Prostate gland (tissue), 2 donors: ENCODE data around the gene NDFIP1. TPM values are rescaled to one million over a fixed set of nuclear protein-coding genes. Genes with fewer than 3 reads are reported as not detected.

ENCODE experiments used
- DNase-seq: peaks from one replicate; pipeline ENCODE4 v3.0.0-alpha.2; 2019; ENCODE audit warnings: low spot score
- H3K27ac ChIP-seq, 2 donors: fragments of 200-600 bp; sonication (generic); 2 replicates each; pipeline ENCODE4 v1.5.1; 2017 to 2019
- H3K27me3 ChIP-seq: fragments of 200-600 bp; sonication (generic); replicated peaks from 2 replicates; pipeline ENCODE4 v1.5.1; 2019; ENCODE audit not compliant: insufficient read depth
- H3K36me3 ChIP-seq, 2 donors: fragments of 200-600 bp; sonication (generic); 1 replicate in 1 of 2; 2 replicates in 1 of 2; pipeline versions ENCODE4 v1.5.1 to v1.8.1; 2017 to 2019
- H3K4me1 ChIP-seq: fragments of 200-600 bp; sonication (generic); replicated peaks from 2 replicates; pipeline ENCODE4 v1.5.1; 2019
- H3K4me3 ChIP-seq, 2 donors: fragments of 200-600 bp; sonication (generic); 2 replicates each; pipeline ENCODE4 v1.5.1; 2017 to 2019
- H3K9me3 ChIP-seq: fragments of 200-600 bp; sonication (generic); 2 replicates; pipeline ENCODE4 v1.5.1; 2017
- POLR2A ChIP-seq: fragments of 450-650 bp; IDR thresholded peaks from one replicate; pipeline ENCODE4 v1.6.1; 2016; ENCODE audit warnings: antibody characterized with exemption, mild to moderate bottlenecking
- POLR2AphosphoS5 ChIP-seq: sonication (generic); formaldehyde crosslinking; IDR thresholded peaks from one replicate; pipeline ENCODE4 v1.6.1; 2017; ENCODE audit warnings: antibody characterized with exemption
- WGBS: methylation state at CpG from one replicate; pipeline ENCODE4 v1.1.5; 2018; 5-methylcytosine and 5-hydroxymethylcytosine counted together
- intact Hi-C: fragments of 100-400 bp; cut with DNase I; formaldehyde crosslinking; loops from one replicate; pipeline ENCODE4 v1.14.2; 2022
- total RNA-seq, 2 donors: library from RNA; depleted of rRNA; stranded (reverse); fragments of >200 nt; gene quantifications; one replicate each; pipeline ENCODE4 v1.1.0, GENCODE V29; 2016
- TF ChIP-seq, protein P1 (sequence below), 4 experiments: fragments of 200-600 bp in 2 of 4; fragments of 450-650 bp in 2 of 4; sonication (generic) in 2 of 4; IDR thresholded peaks; 1 replicate in 3 of 4; 2 replicates in 1 of 4; pipeline ENCODE4 v1.5.1; 2016 to 2019; ENCODE audit warnings: antibody characterized with exemption in 4 of 4, mild to moderate bottlenecking in 2 of 4, moderate library complexity in 2 of 4

Gene NDFIP1
- total RNA-seq, 2 donors from 2014 or later, result 134 to 234 TPM

DNA sequence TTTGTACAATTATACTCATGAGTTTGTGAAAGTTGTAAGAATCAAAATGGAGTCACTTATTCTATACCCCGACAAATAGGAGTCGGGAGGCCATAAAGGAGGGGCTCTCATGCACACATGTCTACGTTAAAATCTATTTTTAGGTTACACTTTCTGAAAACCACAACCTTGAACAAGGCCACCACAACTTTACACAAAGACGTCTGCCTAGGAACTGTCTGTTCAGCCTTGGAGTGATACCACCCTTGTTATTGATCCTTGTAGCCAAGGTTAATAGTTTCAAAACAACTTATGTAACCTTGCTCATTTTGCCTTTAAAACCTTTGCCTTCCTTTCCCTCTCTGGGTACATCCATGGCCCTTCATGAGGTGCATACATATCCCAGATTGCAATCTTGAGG lies 4.1 kb upstream of the NDFIP1 start:
- Histone ChIP-seq H3K27ac (no peak overlapping the region), H3K4me3 (no peak overlapping the region), H3K36me3 (no peaks in the 10 kb centered on the region), H3K4me1 (no peaks in the 10 kb centered on the region), H3K9me3 (no peaks in the 10 kb centered on the region), H3K27me3 (no peaks in the 10 kb centered on the region)
- TF ChIP-seq, protein P1, sequence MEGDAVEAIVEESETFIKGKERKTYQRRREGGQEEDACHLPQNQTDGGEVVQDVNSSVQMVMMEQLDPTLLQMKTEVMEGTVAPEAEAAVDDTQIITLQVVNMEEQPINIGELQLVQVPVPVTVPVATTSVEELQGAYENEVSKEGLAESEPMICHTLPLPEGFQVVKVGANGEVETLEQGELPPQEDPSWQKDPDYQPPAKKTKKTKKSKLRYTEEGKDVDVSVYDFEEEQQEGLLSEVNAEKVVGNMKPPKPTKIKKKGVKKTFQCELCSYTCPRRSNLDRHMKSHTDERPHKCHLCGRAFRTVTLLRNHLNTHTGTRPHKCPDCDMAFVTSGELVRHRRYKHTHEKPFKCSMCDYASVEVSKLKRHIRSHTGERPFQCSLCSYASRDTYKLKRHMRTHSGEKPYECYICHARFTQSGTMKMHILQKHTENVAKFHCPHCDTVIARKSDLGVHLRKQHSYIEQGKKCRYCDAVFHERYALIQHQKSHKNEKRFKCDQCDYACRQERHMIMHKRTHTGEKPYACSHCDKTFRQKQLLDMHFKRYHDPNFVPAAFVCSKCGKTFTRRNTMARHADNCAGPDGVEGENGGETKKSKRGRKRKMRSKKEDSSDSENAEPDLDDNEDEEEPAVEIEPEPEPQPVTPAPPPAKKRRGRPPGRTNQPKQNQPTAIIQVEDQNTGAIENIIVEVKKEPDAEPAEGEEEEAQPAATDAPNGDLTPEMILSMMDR (IDR thresholded peaks at IDR 0.05), result no peak
- TF ChIP-seq POLR2A, result no peak
- TF ChIP-seq POLR2AphosphoS5, result no peak
- DNase-seq, result no peak
- 72% methylated on average over 4 of the region's 4 CpGs for WGBS
- intact Hi-C loops, result no loop called here

DNA sequence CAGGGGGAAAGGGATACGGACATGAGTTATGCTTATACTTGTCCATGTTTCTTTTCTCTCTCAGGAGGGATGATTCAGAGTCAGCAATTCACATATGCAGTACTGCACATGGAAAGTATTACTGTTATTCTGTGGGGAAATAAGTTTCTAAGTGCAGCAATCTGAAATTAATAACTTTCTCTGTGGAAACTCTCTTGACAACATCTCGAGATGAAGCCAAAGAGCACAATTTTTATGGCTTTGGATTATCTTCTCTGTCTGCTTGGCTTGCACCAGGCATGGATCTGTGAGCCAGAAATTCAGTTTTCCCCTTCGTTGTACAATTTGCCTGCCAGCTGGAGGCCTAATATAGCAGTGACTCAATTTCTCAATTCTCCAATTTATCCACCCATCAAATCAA lies 2.5 kb upstream of the NDFIP1 start:
- 39% methylated on average over 3 of the region's 3 CpGs for WGBS
- TF ChIP-seq POLR2AphosphoS5 (no peak), POLR2A (no peak)
- TF ChIP-seq, protein P1 (IDR thresholded peaks at IDR 0.05), result no peak
- no peak overlapping the region for H3K27ac ChIP-seq
- intact Hi-C loops, result loop anchor here (5.0 kb wide), 1 partner anchor 94 kb away; the partner anchor contains the start of gene GNPDA1
- no peaks in the 10 kb centered on the region for H3K9me3 ChIP-seq
- H3K4me3 ChIP-seq, result no peak overlapping the region
- no peak for DNase-seq
- H3K27me3 ChIP-seq, result no peaks in the 10 kb centered on the region
- no peaks in the 10 kb centered on the region for H3K36me3 ChIP-seq
- no peaks in the 10 kb centered on the region for H3K4me1 ChIP-seq

DNA sequence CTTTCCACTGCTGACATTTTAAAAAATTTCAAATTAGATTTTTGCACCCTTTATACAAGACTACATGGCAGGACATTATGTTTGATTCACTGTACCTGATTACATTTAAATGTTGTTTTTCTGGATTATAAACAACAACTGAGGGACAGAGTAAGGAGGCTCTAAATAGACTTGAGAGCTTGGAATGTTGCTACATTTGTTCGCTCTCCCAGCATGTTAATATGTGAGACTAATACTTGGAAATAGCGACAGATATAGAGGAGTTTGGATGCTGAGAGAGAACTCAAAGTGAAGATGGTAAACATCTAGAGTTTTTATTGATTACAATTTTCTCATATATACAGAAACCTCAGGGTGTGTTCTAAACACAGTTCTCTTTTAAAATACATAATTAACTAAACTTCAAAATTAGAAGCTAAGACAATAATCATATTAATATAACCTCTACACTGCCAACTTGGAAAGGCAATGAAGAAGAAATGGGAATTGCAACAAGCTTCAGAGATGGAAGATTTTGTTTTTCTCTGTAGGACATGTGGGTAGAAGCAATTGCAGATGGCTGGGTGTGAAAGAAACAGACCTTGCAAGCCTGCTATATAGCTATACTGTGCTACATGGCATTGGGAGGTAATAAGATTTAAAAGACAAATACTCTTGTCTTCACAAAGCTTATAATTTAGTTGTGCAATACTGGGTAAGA lies 1.4 kb upstream of the NDFIP1 start:
- Histone ChIP-seq H3K36me3 (no peaks in the 10 kb centered on the region), H3K27ac (no peak overlapping the region), H3K9me3 (no peaks in the 10 kb centered on the region), H3K4me3 (no peak overlapping the region), H3K27me3 (no peaks in the 10 kb centered on the region), H3K4me1 (no peaks in the 10 kb centered on the region)
- TF ChIP-seq, protein P1 (IDR thresholded peaks at IDR 0.05), result no peak
- TF ChIP-seq POLR2A (no peak), POLR2AphosphoS5 (no peak)
- DNase-seq, result no peak
- 97% methylated on average over 2 of the region's 2 CpGs for WGBS
- intact Hi-C loops, result loop anchor here (5.0 kb wide), 1 partner anchor 95 kb away; the partner anchor contains the start of gene GNPDA1

DNA sequence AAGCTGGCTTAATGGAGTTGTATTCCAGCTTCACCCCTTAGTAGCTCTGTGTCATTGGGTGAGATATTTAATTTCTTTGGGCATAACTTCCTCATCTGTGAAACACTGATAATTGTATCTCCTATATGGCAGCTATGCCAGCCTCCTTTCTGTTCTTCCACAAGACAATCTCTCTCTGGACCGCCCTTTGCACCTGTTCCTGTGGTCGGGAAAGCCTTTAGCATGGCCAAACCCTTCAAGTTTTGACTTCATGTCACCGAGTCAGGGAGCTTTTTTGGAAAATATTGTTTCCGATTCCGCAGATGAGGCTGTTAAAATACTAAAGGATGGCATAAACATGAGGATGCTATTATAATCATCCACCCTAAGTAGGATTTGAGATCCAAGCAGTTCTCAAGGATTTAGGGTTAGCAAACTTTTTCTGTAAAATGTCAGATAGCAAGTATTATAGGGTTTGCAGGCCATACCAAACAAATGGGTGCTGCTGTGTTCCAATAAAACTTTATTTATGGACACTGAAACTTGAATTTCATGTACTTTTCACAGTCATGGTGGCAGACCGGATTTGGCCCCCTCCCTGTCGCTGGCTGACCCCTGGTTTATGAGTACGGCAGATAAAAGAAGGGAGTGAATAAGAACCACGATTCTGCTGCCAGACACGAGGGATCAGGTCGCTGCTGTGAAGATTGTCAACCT lies 695 bp upstream of the NDFIP1 start:
- Histone ChIP-seq H3K9me3 (no peaks in the 10 kb centered on the region), H3K36me3 (no peaks in the 10 kb centered on the region), H3K27me3 (no peaks in the 10 kb centered on the region), H3K4me1 (no peaks in the 10 kb centered on the region), H3K27ac (peak overlapping the region; percentile 98 to 99), H3K4me3 (peak overlapping the region; percentile 57 to 87)
- no peak for DNase-seq
- intact Hi-C loops, result loop anchor here (5.0 kb wide), 1 partner anchor 96 kb away; the partner anchor contains the start of gene GNPDA1
- no peak for TF ChIP-seq POLR2A
- TF ChIP-seq, protein P1 (IDR thresholded peaks at IDR 0.05), result no peak
- TF ChIP-seq POLR2AphosphoS5, result no peak
- 69% methylated on average over 11 of the region's 11 CpGs for WGBS
